Smooth muscle cell of the brain vasculature (primary cell): ENCODE measurements around the gene DFFA.
A peak's percentile ranks its signal among the peaks of the same experiment; 100 is the strongest.
"Not testable (repeated sequence)": the region's sequence is repeated elsewhere in the genome, so short reads cannot be mapped to it uniquely, and the experiment has no call there.

Experiments used
- DNase-seq: peaks from one replicate; pipeline ENCODE4 v3.0.0-alpha.2; 2012; ENCODE audit warnings: low read depth, low spot score

DFFA gene

GRCh38 chr1:10430216-10431069 is 41.9 kb downstream of the DFFA start, which contains the start of gene CENPS:
TSS of gene CENPS (plus strand) at chr1:10430433. CDS start at chr1:10430518, 85 bp downstream.
- DNase-seq = peak; percentile 73

- no peak for DNase-seq
Measured at GRCh38 chr1:10429868-10430215, 42.5 kb downstream of the DFFA start.

GRCh38 chr1:10428984-10429383 is 43.3 kb downstream of the DFFA start:
- DNase-seq = no peak

- DNase-seq = not testable (repeated sequence)
Measured at GRCh38 chr1:10426535-10426848, 45.8 kb downstream of the DFFA start.

- not testable (repeated sequence) for DNase-seq
Measured at GRCh38 chr1:10425826-10426534, 46.3 kb downstream of the DFFA start.

GRCh38 chr1:10424651-10425050 is 47.7 kb downstream of the DFFA start:
- DNase-seq = no peak

GRCh38 chr1:10424034-10424433 is 48.3 kb downstream of the DFFA start:
- DNase-seq = no peak

- no peak for DNase-seq
Measured at GRCh38 chr1:10421637-10422036, 50.7 kb downstream of the DFFA start.

- no peak for DNase-seq
Measured at GRCh38 chr1:10419351-10419750, 53.0 kb downstream of the DFFA start.

GRCh38 chr1:10418741-10419140 is 53.6 kb downstream of the DFFA start:
- not testable (repeated sequence) for DNase-seq

GRCh38 chr1:10415967-10416366 is 56.4 kb downstream of the DFFA start:
- not testable (repeated sequence) for DNase-seq

- no peak for DNase-seq
Measured at GRCh38 chr1:10415211-10415930, 57.0 kb downstream of the DFFA start.

- DNase-seq = no peak
Measured at GRCh38 chr1:10407201-10407600, 65.1 kb downstream of the DFFA start.
